Activated T-cell treated with anti-CD3 and anti-CD28 coated beads, Interleukin-2, amount 50 U/mL, for 24 hours (primary cell): ENCODE results near the gene ABCA2.
"Not testable (repeated sequence)": the region's sequence is repeated elsewhere in the genome, so short reads cannot be mapped to it uniquely, and the experiment has no call there.

Source experiments
- DNase-seq: peaks from one replicate; pipeline ENCODE4 v3.0.0-alpha.2; 2020
- H3K27ac Mint-ChIP-seq: 2 replicates; pipeline ENCODE4 v1.8.0; 2020; ENCODE audit warnings: mild to moderate bottlenecking, mixed read lengths
- H3K27me3 Mint-ChIP-seq: 2 replicates; pipeline ENCODE4 v1.8.0; 2020; ENCODE audit warnings: mixed read lengths
- H3K36me3 Mint-ChIP-seq: 2 replicates; pipeline ENCODE4 v1.8.0; 2020; ENCODE audit warnings: low read depth, mixed read lengths
- H3K4me1 Mint-ChIP-seq: 2 replicates; pipeline ENCODE4 v1.8.0; 2020; ENCODE audit warnings: low read depth, mixed read lengths
- H3K4me3 Mint-ChIP-seq: 2 replicates; pipeline ENCODE4 v1.8.0; 2020; ENCODE audit warnings: mild to moderate bottlenecking, moderate library complexity, mixed read lengths
- H3K9me3 Mint-ChIP-seq: 2 replicates; pipeline ENCODE4 v1.8.0; 2020; ENCODE audit warnings: mixed read lengths

ABCA2 gene

GRCh38 chr9:137067860-137068538 is 40.0 kb upstream of the ABCA2 start:
- peaks cover 2% of the 10 kb centered on the region for H3K36me3 Mint-ChIP-seq
- DNase-seq = peak; percentile 88
- H3K4me3 Mint-ChIP-seq = peak overlapping the region; percentile 25
- no peaks in the 10 kb centered on the region for H3K9me3 Mint-ChIP-seq
- H3K4me1 Mint-ChIP-seq = peaks cover 16% of the 10 kb centered on the region
- peaks cover 8% of the 10 kb centered on the region for H3K27me3 Mint-ChIP-seq
- H3K27ac Mint-ChIP-seq = no peak overlapping the region

- Mint-ChIP-seq H3K4me1 (peaks cover 15% of the 10 kb centered on the region), H3K4me3 (no peak overlapping the region), H3K36me3 (peaks cover 2% of the 10 kb centered on the region), H3K9me3 (no peaks in the 10 kb centered on the region), H3K27ac (no peak overlapping the region), H3K27me3 (peaks cover 8% of the 10 kb centered on the region)
- no peak for DNase-seq
These were observed 38.2 kb upstream of the ABCA2 start for GRCh38 chr9:137066096-137066861.

GRCh38 chr9:137065336-137065967 is 37.4 kb upstream of the ABCA2 start:
- Mint-ChIP-seq H3K4me1 (peaks cover 7% of the 10 kb centered on the region), H3K9me3 (no peaks in the 10 kb centered on the region), H3K36me3 (peaks cover 2% of the 10 kb centered on the region), H3K27ac (no peak overlapping the region), H3K27me3 (peaks cover 8% of the 10 kb centered on the region), H3K4me3 (no peak overlapping the region)
- DNase-seq = no peak

- Mint-ChIP-seq H3K27me3 (peaks cover 8% of the 10 kb centered on the region), H3K4me1 (peaks cover 7% of the 10 kb centered on the region), H3K36me3 (peaks cover 2% of the 10 kb centered on the region), H3K9me3 (no peaks in the 10 kb centered on the region), H3K4me3 (no peak overlapping the region), H3K27ac (no peak overlapping the region)
- no peak for DNase-seq
These were observed 36.8 kb upstream of the ABCA2 start for GRCh38 chr9:137064880-137065164.

GRCh38 chr9:137064027-137064879 is 36.2 kb upstream of the ABCA2 start:
- no peak overlapping the region for H3K4me3 Mint-ChIP-seq
- H3K4me1 Mint-ChIP-seq = peaks cover 7% of the 10 kb centered on the region
- peak; percentile 81 for DNase-seq
- H3K36me3 Mint-ChIP-seq = peaks cover 2% of the 10 kb centered on the region
- H3K27me3 Mint-ChIP-seq = peaks cover 8% of the 10 kb centered on the region
- no peak overlapping the region for H3K27ac Mint-ChIP-seq
- no peaks in the 10 kb centered on the region for H3K9me3 Mint-ChIP-seq

- H3K9me3 Mint-ChIP-seq = no peaks in the 10 kb centered on the region
- H3K27me3 Mint-ChIP-seq = peaks cover 6% of the 10 kb centered on the region
- H3K36me3 Mint-ChIP-seq = peaks cover 2% of the 10 kb centered on the region
- no peak overlapping the region for H3K27ac Mint-ChIP-seq
- H3K4me1 Mint-ChIP-seq = peaks cover 7% of the 10 kb centered on the region
- no peak overlapping the region for H3K4me3 Mint-ChIP-seq
- no peak for DNase-seq
These were observed 35.4 kb upstream of the ABCA2 start for GRCh38 chr9:137063311-137064026.

GRCh38 chr9:137062798-137063197 is 34.8 kb upstream of the ABCA2 start:
- H3K9me3 Mint-ChIP-seq, H3K27me3 Mint-ChIP-seq, H3K4me3 Mint-ChIP-seq, DNase-seq, H3K27ac Mint-ChIP-seq, H3K4me1 Mint-ChIP-seq, H3K36me3 Mint-ChIP-seq: not testable (repeated sequence)

- Mint-ChIP-seq H3K9me3 (no peaks in the 10 kb centered on the region), H3K4me1 (peaks cover 2% of the 10 kb centered on the region), H3K4me3 (no peak overlapping the region), H3K27me3 (peaks cover 2% of the 10 kb centered on the region), H3K27ac (no peak overlapping the region), H3K36me3 (peaks cover 2% of the 10 kb centered on the region)
- no peak for DNase-seq
These were observed 34.3 kb upstream of the ABCA2 start for GRCh38 chr9:137062384-137062783.

- Mint-ChIP-seq H3K9me3 (no peaks in the 10 kb centered on the region), H3K4me1 (no peaks in the 10 kb centered on the region), H3K36me3 (no peaks in the 10 kb centered on the region), H3K27ac (no peak overlapping the region), H3K27me3 (no peaks in the 10 kb centered on the region), H3K4me3 (no peak overlapping the region)
- DNase-seq = no peak
These were observed 30.6 kb upstream of the ABCA2 start for GRCh38 chr9:137058521-137059234.

GRCh38 chr9:137057545-137057944 is 29.5 kb upstream of the ABCA2 start:
- Mint-ChIP-seq H3K27ac (no peak overlapping the region), H3K27me3 (peaks cover 5% of the 10 kb centered on the region), H3K4me1 (no peaks in the 10 kb centered on the region), H3K9me3 (no peaks in the 10 kb centered on the region), H3K4me3 (no peak overlapping the region), H3K36me3 (no peaks in the 10 kb centered on the region)
- DNase-seq = no peak

- Mint-ChIP-seq H3K27ac (no peak overlapping the region), H3K9me3 (no peaks in the 10 kb centered on the region), H3K27me3 (peaks cover 11% of the 10 kb centered on the region), H3K4me3 (no peak overlapping the region), H3K36me3 (no peaks in the 10 kb centered on the region), H3K4me1 (no peaks in the 10 kb centered on the region)
- no peak for DNase-seq
These were observed 28.8 kb upstream of the ABCA2 start for GRCh38 chr9:137056739-137057415.

- Mint-ChIP-seq H3K4me1 (no peaks in the 10 kb centered on the region), H3K36me3 (no peaks in the 10 kb centered on the region), H3K27ac (no peak overlapping the region), H3K27me3 (peaks cover 15% of the 10 kb centered on the region), H3K9me3 (no peaks in the 10 kb centered on the region), H3K4me3 (no peak overlapping the region)
- DNase-seq = no peak
These were observed 27.6 kb upstream of the ABCA2 start for GRCh38 chr9:137055385-137056364.
